Measurements from ENCODE around the gene GATC.
"Not testable (repeated sequence)": the region's sequence is repeated elsewhere in the genome, so short reads cannot be mapped to it uniquely, and the experiment has no call there.

GATC gene

DNA sequence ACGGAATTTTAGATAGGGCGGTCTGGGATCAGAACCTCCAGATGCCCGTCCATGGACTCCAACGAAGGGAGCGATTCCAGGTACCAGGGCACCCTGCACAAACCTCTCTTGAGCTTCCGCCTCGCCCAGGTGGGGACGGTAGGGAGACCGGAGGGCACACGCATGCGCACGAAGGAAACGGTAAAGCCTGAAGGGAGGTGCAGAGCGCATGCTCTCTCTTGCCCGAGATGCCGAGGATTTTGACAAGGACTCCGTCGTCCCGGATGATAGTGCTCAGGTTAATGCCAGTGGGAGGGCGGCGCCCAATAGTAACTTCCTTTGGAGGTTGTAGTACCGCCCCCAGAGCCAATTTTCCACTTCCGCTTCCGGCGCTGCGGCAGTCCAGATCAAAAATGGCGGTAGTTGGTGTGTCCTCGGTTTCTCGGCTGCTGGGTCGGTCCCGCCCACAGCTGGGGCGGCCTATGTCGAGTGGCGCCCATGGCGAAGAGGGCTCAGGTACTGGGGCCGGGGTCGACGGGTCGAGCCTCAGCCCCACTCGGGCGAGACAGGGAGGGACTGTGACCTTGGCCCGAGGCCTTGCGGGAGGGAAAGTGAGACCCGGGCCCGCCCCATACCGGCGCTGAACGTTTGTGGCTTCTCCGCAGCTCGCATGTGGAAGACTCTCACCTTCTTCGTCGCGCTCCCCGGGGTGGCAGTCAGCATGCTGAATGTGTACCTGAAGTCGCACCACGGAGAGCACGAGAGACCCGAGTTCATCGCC lies 8.3 kb upstream of the GATC start, which contains the start of gene COX6A1:
TSS of gene COX6A1 (plus strand) at position 379 of the 760 bp plus-strand sequence. CDS start at position 393, 14 bp downstream.
- DNase-seq, result peak; percentile 99

DNA sequence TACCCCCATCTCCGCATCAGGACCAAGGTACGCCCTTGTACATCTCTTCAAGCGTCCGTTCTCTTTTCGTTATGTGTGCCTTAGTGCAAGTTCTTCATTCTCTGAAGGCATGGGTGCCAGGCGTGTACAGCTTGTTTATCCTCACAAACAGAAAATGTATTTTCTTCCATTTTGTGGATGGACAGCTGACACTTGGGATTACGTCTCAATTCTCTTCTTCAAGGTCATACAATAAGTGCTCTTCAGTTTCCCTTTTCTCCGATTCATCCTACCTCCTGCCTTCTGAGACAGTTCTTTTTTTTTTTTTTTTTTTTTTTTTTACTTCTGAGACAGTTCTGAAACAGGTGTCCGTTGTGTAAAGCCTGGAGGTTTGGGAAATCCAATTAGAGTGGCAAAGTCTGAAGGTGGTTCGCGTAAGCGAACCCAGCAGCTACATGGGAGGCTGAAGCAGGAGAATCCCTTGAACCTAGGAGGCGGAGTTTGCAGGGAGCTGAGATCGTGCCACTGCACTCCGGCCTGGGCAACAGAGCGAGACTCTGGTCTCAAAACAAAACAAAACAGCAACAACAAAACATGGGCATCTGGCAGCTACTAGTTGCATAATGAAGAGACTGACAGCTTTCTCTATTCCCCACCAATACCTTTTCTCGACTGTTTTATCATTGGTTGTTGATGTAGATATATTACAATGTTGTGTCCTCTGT lies 7.6 kb upstream of the GATC start:
- no peak for DNase-seq

DNA sequence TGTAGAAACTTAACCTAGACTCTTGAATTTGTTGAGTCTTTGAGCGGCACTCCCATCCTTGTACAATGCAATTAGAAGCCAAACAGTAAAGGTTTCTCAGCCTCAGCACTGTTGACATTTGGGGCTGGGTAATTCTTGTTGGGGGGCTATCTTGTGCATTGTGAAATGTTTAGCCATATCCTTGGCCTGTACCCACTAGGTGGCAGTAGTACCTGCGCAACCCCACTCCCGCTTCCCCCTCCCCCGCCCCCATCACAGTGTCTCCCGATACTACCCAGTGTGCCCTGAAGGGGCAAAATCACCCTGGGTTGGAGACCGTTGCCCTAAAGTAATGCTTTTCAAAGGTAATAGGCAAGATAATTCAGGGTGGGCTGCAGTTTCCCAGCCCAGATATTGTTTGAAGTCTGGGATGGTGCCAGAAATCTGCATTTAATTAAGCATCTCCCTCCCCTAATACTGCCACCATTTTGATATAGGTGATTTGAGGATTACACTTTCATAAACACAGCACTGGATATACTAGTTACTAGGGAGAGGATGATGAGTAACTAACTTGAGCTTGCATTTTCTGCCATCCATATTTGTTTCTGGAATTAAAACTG lies 6.5 kb upstream of the GATC start:
- peak; percentile 75 for DNase-seq

DNA sequence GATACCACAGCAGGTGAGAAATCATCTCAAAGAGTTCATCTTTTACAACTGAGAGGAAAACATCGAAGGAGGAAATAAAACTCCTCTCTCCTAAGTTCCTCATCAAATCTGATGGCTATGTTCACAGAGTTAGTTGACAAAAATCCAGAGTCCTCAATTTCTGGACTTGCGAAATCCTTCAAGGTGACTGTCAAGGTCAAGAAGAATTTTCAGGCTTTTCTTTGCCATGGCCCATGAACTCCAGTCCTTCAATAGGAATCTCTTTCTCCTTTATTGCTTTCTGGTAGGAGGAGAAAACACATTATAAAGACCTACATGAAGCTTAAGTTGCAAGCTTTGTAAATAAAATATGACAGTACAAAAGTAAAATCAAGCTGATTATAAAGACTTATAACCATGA lies 1.6 kb upstream of the GATC start:
- no peak for DNase-seq

DNA sequence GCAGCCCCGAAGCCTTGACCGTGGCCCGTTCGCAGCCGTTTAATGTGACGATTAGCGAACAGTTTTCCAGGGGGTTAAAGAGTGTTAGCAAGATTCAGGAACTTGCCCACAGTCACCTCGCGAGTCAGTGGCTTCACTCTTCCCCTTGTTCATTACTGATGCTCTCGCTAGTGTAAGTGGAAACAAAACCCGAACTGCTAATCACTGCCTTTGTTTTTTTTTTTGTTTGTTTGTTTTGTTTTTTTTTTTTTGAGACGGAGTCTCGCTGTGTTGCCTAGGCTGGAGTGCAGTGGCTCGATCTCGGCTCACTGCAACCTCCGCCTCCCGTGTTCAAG lies 567 bp downstream of the GATC start:
- not testable (repeated sequence) for DNase-seq

DNA sequence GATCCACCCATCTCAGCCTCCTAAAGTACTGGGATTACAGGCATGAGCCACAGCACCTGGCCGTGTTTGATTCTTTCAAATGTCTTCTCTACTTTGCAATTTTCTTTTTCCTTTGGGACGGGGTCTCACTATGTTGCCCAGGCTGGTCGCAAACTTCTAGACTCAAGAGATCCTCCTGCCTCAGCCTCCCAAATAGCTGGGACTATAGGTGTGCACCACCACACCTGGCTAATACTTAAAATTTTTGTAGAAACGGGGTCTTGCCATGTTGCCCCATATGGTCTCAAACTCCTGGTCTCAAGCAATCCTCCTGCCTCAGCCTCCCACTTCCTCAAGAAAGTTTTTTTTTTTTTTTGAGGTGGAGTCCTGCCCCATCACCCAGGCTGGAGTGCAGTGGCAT lies 1.7 kb downstream of the GATC start:
- no peak for DNase-seq

DNA sequence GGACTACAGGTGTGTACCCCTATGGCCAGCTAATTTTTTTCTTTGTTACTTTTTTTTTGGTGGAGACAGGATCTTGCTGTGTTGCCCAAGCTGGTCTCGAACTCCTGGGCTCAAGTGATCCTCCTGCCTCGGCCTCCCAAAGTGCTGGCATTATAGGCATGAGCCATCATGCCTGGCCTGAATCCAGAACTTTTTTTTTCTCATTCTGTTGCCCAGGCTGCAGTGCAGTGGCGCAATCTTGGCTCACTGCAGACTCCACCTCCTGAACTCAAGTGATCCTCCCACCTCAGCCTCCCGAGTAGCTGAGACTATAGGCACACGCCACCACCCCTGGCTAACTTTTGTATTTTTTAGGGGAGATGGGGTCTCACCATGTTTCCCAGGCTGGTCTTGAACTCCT lies 6.3 kb downstream of the GATC start:
- not testable (repeated sequence) for DNase-seq

DNA sequence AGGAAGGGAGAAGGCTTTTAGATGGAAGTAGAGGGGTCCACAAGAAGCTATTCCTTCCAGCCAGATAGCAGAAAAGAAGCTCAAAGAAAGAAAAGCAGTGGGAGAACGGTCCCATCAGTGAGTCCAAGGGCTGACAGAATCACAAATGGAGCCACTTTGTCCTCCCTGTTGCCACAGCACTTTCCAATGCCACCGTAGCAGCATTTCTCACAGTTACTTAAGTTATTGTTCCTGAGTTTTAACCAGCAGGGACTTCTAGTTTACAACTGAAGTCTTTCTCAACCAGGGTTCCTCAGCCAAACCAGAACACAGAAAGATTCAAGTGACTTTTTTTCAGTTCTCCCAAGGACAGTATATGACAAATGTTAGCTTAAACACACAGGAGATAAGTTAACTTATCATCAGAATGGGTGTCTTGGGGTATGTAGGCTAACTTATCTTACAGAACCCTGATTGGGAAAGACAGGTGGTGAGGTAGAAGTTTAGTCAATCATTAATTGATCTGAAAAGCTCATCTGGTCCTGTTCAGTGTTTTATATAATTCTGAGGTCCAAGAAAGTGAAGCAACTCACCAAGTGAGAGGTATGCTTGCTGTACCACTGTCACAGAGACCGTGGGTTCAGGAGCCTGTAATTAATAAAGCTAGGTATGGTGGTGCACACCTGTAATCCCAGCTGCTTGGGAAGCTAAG lies 7.0 kb downstream of the GATC start:
- no peak for DNase-seq

DNA sequence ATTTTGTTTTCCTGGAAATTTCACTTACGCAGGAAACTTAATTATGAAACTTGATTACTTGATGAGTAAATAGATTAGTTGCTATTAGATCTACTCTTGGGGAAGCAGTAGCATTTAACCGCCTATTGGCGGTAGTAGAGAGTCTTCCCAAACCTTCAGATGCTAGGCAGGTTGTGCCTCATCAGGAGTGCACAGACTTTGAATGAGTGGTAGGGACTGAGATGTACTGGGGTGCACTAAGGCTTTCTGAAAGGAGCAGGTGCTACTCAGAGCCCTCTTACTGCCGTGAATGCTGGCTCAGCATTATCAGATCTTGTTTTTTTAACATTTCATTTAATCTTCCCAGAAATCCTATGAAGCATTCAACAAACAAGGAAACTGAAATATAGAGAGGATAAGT lies 7.7 kb downstream of the GATC start:
- peak; percentile 52 for DNase-seq

DNA sequence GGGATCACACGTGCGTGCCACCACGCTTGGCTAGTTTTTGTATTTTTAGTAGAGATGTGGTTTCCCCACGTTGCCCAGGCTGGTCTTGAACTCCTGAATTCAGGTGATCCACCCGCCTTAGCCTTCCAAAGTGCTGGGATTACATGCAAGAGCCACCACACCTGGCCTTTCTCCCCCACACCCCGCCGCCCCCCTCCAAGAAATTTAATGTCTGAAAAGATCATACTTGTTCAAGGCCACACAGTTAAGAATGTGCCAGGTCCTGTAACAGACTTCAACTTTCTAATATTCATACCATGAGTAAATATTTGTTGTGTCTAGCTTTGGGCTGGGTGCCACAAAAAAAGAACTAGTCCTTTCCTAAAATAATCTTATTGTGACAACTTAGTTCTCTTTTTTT lies 9.1 kb downstream of the GATC start:
- DNase-seq, result no peak

DNA sequence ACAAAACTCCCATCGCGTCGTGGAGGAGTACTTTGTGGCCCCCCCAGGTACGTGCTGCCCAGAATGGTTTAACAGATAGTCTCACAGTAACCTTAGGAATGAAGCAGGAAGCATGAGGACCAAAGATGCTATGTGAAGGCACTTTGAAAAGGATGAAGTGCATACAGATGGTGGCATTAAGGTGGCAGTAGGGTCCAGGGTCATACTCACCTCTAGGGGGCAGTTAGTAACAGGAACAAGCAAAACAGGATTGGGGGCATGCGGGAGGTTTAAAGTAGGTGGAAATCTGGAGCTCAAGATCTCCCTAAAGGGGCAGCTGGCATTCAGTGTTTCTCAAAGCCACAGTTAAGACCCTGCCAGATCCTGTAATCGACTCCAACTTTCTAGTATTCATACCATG lies 10.9 kb downstream of the GATC start:
- DNase-seq, result no peak

DNA sequence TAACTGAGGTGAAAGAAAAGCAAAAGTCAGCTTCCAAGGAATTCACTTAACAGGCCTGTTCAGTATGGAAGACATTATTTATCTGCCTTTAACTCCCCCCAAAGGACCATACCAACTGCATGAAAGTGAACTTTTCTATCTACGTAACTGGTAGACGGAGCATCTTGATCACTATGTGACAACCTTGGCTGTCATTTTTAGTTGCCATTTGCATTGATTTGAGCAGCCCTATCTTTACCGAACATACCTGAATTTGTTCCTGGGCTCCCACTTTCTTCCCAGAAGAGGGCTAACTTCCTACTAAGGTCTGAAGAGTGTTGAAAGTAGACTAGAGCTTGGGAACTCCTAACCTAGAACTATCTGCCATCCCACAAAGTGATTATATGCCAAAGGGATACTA lies 13.9 kb downstream of the GATC start:
- no peak for DNase-seq

DNA sequence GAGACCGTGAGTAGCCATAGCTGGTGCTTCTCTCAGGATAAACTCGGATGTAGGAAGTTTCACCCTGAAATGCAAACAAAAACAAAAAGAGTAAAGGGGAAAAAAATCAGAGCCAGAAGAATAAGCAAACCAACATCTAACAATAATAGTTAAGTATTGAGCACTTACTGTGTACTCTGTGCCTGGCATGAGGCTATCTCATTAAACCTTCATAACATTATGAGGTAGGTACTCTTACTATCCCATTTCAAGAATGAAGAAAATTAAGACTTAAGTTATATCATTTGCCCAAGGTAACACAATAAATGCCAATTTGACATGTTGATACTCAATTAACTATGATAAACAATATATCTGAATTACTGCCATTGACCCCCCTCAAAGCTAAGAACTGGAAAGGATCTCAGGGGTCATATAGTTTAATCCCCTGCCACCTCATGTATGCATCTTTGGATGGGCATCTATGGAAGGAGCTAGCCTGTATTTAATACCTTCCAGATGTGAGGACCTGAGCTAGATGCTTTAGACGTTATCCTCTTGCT lies 15.9 kb downstream of the GATC start:
- no peak for DNase-seq

DNA sequence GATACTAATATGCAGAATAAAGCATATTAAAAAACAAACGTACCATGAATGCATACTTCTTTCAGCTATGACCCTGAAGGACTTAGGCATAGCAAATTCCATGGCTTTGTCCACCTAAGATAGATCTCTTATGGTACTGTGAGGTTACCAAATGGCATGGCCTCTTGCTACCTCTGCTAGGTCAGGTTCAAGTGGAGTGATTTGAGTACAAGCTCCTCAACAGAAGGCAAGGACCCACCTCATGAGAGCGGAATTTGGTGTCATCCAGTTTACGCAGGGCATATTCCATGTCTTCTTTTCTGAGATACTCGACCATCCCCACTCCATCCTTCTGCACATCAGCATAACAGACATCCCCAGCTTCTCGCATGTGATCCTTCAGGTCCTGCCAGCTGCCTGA lies 17.5 kb downstream of the GATC start:
- DNase-seq, result no peak

DNA sequence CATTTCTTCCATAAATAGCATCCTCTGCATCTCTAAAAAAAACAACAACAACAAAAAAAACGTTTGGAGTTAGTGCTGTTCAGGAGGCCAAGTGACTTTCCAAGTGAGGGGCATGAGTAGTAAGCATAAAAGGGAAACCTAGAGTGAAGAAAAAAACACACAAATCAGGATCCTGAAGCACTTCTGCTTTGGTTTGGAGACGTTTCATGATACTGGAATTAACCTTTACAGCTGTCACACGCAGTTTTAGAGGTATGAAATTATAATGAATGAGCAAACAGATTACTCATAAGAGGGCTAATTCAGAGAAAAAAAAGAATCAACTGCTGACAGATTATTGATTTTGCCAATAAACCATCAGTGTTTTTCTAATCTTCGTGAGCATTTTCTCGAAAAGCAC lies 19.5 kb downstream of the GATC start:
- DNase-seq, result no peak

DNA sequence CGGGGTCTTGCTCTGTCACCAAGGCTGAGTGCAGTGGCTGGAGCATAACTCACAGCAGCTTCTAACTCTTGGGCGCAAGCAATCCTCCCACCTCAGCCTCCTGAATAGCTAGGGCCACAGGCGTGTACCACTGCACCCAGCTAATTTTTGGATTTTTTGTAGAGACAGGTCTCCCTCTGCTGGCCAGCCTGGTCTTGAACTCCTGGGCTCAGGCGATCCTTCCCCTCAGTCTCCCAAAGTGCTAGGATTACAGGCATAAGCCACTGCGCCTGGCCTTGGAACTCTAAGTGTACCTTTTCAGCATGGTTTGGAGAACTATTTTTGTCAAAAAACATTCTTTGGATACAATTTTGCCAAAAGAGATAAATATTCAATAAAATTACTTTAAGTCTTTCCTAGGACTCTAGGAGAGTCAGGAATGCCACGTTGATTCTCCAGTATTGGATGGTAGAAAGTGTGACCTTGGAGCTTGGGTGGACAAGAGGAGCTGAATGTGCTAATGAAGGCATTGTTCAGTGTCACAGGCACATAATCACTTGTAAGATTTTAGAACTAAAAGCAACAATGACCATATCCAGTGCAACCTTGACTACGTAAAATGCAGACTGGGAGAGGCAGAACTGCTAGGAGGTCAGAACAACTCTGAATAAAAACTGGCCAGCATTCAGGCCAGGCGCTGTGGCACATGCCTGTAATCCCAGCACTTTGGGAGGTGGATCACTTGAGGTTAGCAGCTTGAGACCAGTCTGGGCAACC lies 20.5 kb downstream of the GATC start:
- DNase-seq, result peak; percentile 47

DNA sequence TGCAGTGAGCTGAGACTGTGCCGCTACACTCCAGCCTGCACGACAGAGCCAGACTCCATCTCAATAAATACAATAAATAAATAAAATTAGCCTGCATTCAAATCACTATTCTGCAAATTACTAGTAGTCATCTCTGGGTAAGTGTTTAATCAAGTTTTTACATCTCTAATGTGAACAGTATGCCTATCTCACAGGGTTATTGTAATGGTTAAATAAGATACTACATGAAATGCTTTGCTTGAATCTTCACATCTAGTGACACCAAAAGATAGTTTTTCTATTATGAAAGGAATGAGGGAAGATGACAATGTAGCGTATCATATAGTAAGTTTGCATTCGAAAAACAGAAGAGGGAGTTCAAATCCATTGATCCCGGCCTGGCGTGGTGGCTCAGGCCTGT lies 21.2 kb downstream of the GATC start:
- DNase-seq, result no peak

DNA sequence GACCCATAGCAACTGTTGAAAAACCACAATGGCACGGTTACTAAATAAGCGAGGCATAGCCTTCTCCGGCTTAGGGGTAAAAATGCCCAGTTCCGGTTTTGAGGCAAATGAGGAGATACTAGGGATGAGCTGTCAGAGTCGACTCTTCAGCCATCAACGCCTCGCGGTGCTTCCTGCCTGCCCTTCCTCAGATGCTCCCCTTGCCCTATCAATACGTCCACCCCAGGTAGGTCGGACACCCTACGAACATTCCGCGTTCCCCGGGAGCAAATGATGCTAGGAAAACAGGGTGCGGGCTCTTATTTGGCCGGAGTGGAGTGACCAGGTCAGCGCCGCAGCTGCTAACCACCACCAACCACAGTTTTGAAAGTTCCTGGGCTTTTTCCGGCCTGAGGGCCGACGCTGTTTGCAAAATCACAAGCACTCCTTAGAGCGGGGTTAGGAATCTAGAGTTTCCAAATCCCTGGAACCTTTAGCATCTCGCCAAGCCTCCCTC lies 22.1 kb downstream of the GATC start:
- peak; percentile 79 for DNase-seq

DNA sequence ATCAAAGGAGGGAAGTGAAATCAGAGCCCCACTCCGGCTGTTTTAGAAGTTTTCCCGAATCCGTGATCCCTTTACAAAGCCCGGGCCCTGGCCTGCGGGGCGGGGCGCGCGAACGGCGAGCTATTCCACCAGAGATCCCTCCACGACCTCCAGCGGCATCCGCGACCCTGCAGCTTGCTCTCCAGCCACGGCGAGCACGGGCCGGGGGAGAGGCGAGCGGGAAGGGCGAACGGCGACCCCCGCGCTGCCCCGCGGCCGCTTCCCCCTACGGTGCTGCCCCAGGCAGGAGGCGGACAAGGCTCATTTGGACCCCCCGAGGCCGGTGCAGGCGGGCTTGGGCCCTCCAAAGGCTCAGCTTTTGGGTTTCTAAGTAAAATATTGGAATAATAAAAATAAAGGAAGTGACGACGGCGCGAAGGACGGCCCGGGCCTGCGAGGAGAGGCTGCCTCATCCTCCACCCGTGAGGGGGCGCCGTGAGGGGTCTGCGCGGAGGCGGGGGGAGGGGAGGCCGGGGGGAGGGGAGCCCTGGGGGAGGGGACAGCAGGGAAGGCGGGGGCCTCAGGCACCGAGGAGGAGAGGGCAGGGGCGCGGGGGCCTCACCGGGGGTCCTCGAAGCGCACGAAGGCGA lies 22.7 kb downstream of the GATC start:
- peak; percentile 79 for DNase-seq

DNA sequence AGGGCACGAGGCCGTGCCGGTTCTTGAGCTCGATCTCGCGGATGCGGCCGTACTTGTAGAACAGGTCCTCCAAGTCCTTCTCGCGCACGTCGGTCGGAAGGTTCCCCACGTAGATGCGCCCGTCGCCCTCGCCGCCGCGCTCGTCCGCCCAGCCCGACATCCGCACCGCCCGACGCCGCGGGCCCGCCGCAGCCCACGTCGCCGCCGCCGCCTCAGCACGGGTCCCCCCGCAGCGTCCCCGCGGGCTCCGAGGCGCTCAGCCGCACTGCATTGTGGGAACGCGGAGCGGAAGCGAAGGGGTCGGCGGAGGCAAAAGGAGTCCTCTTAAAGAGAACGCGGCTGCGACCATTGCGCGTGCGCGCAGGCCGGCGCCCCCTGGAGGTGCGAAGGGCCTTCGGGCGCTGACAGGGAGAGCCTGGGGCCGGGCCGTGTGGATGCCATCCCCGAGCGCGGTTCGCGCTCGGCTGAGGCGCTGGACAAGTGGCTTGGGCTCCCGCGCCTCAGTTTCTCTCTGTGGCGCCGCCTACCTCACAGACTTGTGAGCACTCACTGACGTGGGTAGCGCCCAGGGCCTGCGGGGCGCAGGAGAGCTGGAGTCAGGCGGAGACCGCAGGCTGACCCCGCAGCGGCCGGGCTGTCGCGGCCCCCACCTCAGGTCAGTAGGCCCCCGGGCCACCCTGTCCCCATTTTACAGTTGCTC lies 23.4 kb downstream of the GATC start, which contains the start of gene SRSF9:
TSS of gene SRSF9 (minus strand) at position 299 of the 700 bp plus-strand sequence. CDS start at position 160, 139 bp downstream.
- peak; percentile 98 for DNase-seq

DNA sequence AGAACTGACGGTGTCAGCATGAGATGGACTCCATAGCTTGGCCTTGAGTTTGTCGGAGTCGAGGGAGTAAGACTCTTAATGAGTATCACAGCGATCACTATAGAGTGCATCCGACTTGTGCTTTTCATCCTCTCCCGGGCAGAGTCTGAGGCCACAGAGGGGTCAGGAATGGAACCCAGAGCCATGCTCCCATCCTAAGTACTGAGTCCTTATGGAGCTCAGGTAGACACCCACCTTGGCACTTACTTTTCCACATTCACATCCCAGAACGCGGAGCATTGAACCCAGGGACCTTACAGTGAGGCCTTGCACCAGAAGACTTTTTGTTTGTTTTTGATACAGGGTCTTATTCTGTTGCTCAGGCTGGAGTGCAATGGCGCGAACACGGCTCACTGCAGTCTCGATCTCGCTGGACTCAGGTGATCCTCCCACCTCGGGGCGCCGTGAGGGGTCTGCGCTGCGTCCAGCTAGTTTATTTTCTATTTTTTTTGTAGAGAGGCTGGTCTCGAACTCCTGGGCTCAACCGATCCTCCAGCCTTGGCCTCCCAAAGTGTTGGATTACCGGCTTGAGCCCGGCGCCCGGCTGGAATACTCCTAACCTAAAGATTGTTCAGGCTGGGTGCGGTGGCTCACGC lies 24.0 kb downstream of the GATC start:
- DNase-seq, result peak; percentile 76

All from OCI-M1 (cell line).